H1 (cell line): ENCODE measurements around the gene HDC. TPM values are rescaled to one million over a fixed set of nuclear protein-coding genes. Genes with fewer than 3 reads are reported as not detected.

Experiments used
- CTCF ChIA-PET: fragments of 300-600 bp; sonication (Branson Sonifier 250); formaldehyde crosslinking; loops from one replicate; lab custom pipeline; 2021; ENCODE audit not compliant: partially characterized antibody; lab: Charles Lee
- POLR2A ChIA-PET: fragments of 300-600 bp; sonication (Branson Sonifier 250); formaldehyde crosslinking; loops from one replicate; lab custom pipeline; 2021; ENCODE audit warnings: inconsistent platforms; ENCODE audit not compliant: partially characterized antibody; lab: Charles Lee
- DNase-seq, 2 experiments: peaks; one replicate each; pipeline versions ENCODE4 v3.0.0 to v3.0.0-alpha.2; 2010 to 2022; ENCODE audit warnings: low spot score in 2 of 2, low read depth in 1 of 2, mixed read lengths in 1 of 2
- FAIRE-seq: peaks from 2 replicates; lab custom pipeline; 2011; peaks lifted over from hg19 to GRCh38; lab: Jason Lieb, UNC
- H2AFZ ChIP-seq: 2 replicates; pipeline ENCODE4 v1.8.1; 2012; ENCODE audit warnings: low read length, inconsistent platforms
- H2AK5ac ChIP-seq: 2 replicates; pipeline ENCODE4 v1.6.1; 2013; ENCODE audit warnings: low read depth, low read length
- H2BK120ac ChIP-seq: replicated peaks from 2 replicates; pipeline ENCODE3; 2013; ENCODE audit warnings: low read depth, low read length, inconsistent platforms
- H2BK12ac ChIP-seq: 2 replicates; pipeline ENCODE4 v1.6.1; 2013; ENCODE audit warnings: low read depth, low read length
- H2BK15ac ChIP-seq: 2 replicates; pipeline ENCODE4 v1.6.1; 2013; ENCODE audit warnings: low read length
- H2BK20ac ChIP-seq: 2 replicates; pipeline ENCODE4 v1.6.1; 2013; ENCODE audit warnings: low read length
- H2BK5ac ChIP-seq: 2 replicates; pipeline ENCODE4 v1.6.1; 2013; ENCODE audit warnings: low read depth, low read length
- H3K14ac ChIP-seq: 2 replicates; pipeline ENCODE4 v1.6.1; 2013; ENCODE audit warnings: inconsistent platforms; ENCODE audit not compliant: insufficient read length
- H3K18ac ChIP-seq: 2 replicates; pipeline ENCODE4 v1.6.1; 2013; ENCODE audit warnings: low read length; ENCODE audit errors: extremely low read depth
- H3K23ac ChIP-seq: 2 replicates; pipeline ENCODE4 v1.6.1; 2013; ENCODE audit warnings: inconsistent platforms; ENCODE audit not compliant: insufficient read length
- H3K23me2 ChIP-seq: 2 replicates; pipeline ENCODE4 v1.6.1; 2013; ENCODE audit warnings: low read depth, low read length
- H3K27ac ChIP-seq: 2 replicates; pipeline ENCODE4 v1.6.1; 2011; ENCODE audit warnings: low read depth, low read length, inconsistent platforms
- H3K27me3 ChIP-seq, 4 experiments: replicated peaks in 1 of 4; 1 replicate in 1 of 4; 2 replicates in 3 of 4; pipeline versions ENCODE4 v1.6.1 to v1.8.1; 2011 to 2013; ENCODE audit warnings: low read length in 3 of 4, mild to moderate bottlenecking in 3 of 4, inconsistent platforms in 2 of 4, mixed read lengths in 2 of 4, moderate library complexity in 1 of 4; ENCODE audit not compliant: control insufficient read depth in 3 of 4, insufficient read depth in 3 of 4; ENCODE audit errors: extremely low read depth in 1 of 4
- H3K36me3 ChIP-seq, 4 experiments: 2 replicates each; pipeline versions ENCODE4 v1.6.1 to v1.8.1; 2011 to 2013; ENCODE audit warnings: mild to moderate bottlenecking in 4 of 4, low read length in 3 of 4, moderate library complexity in 2 of 4, control low read depth in 1 of 4, inconsistent platforms in 1 of 4; ENCODE audit not compliant: insufficient read depth in 4 of 4, control insufficient read depth in 2 of 4
- H3K4ac ChIP-seq: replicated peaks from 2 replicates; pipeline ENCODE3; 2013; ENCODE audit warnings: low read length, low read depth, mixed read lengths, inconsistent platforms; ENCODE audit not compliant: insufficient read length
- H3K4me1 ChIP-seq, 4 experiments: replicated peaks in 1 of 4; 1 replicate in 1 of 4; 2 replicates in 3 of 4; pipeline versions ENCODE4 v1.6.1 to v1.8.1; 2011 to 2013; ENCODE audit warnings: low read length in 3 of 4, inconsistent platforms in 2 of 4, mixed read lengths in 1 of 4; ENCODE audit not compliant: insufficient read depth in 4 of 4, control insufficient read depth in 3 of 4
- H3K4me2 ChIP-seq, 2 experiments: 2 replicates each; pipeline versions ENCODE4 v1.6.1 to v1.8.1; 2011 to 2013; ENCODE audit warnings: low read depth in 2 of 2, low read length in 2 of 2, control low read depth in 1 of 2, inconsistent platforms in 1 of 2, mild to moderate bottlenecking in 1 of 2; ENCODE audit not compliant: insufficient read depth in 1 of 2
- H3K4me3 ChIP-seq, 4 experiments: fragments of 200-600, 300-600 bp in 1 of 4; sonication (generic), shearing (Covaris generic), sonication (Bioruptor Twin) in 1 of 4; 2 replicates each; pipeline versions ENCODE4 v1.5.1 to v1.8.1; 2011 to 2016; ENCODE audit warnings: low read length in 4 of 4, low read depth in 3 of 4, control low read depth in 2 of 4, inconsistent platforms in 2 of 4, mild to moderate bottlenecking in 2 of 4, mixed read lengths in 1 of 4, moderate library complexity in 1 of 4; ENCODE audit not compliant: insufficient read depth in 2 of 4; ENCODE audit errors: extremely low read depth in 1 of 4
- H3K56ac ChIP-seq: replicated peaks from 2 replicates; pipeline ENCODE3; 2013; ENCODE audit warnings: low read depth, mild to moderate bottlenecking, mixed read lengths, low read length, inconsistent platforms; ENCODE audit not compliant: insufficient read length
- H3K79me1 ChIP-seq: 2 replicates; pipeline ENCODE4 v1.6.1; 2013; ENCODE audit warnings: low read depth, low read length, control low read depth
- H3K79me2 ChIP-seq, 2 experiments: 2 replicates each; pipeline versions ENCODE4 v1.6.1 to v1.8.1; 2012 to 2013; ENCODE audit warnings: low read length in 2 of 2, mild to moderate bottlenecking in 2 of 2, inconsistent platforms in 1 of 2; ENCODE audit not compliant: insufficient read depth in 2 of 2, control insufficient read depth in 1 of 2
- H3K9ac ChIP-seq, 4 experiments: replicated peaks in 1 of 4; 1 replicate in 1 of 4; 2 replicates in 3 of 4; pipeline versions ENCODE4 v1.6.1 to v1.8.1; 2011 to 2013; ENCODE audit warnings: low read depth in 3 of 4, low read length in 3 of 4, control low read depth in 2 of 4, mild to moderate bottlenecking in 2 of 4, moderate library complexity in 2 of 4, inconsistent platforms in 1 of 4; ENCODE audit errors: extremely low read depth in 1 of 4
- H3K9me3 ChIP-seq, 2 experiments: 2 replicates each; pipeline versions ENCODE4 v1.6.1 to v1.8.1; 2012 to 2013; ENCODE audit warnings: mild to moderate bottlenecking in 2 of 2, moderate library complexity in 2 of 2, control low read depth in 1 of 2, inconsistent platforms in 1 of 2, low read depth in 1 of 2, low read length in 1 of 2, mixed read lengths in 1 of 2; ENCODE audit not compliant: insufficient read depth in 2 of 2
- H4K20me1 ChIP-seq, 2 experiments: replicated peaks in 1 of 2; 2 replicates each; pipeline versions ENCODE3 to v1.8.1; 2011 to 2013; ENCODE audit warnings: inconsistent platforms in 2 of 2, low read length in 2 of 2, mild to moderate bottlenecking in 1 of 2; ENCODE audit not compliant: insufficient read depth in 2 of 2, control insufficient read depth in 1 of 2
- H4K5ac ChIP-seq: 2 replicates; pipeline ENCODE4 v1.6.1; 2013; ENCODE audit warnings: low read length, low read depth, mixed read lengths, inconsistent platforms; ENCODE audit not compliant: insufficient read length
- H4K8ac ChIP-seq: 2 replicates; pipeline ENCODE4 v1.8.0; 2013; ENCODE audit warnings: mild to moderate bottlenecking, moderate library complexity, low read length, inconsistent platforms; ENCODE audit not compliant: insufficient read depth; ENCODE audit errors: extremely low read depth
- H4K91ac ChIP-seq: replicated peaks from 2 replicates; pipeline ENCODE3; 2013; ENCODE audit warnings: low read length, mixed read lengths, inconsistent platforms; ENCODE audit not compliant: insufficient read length
- EZH2 ChIP-seq: fragments of 200-600 bp; sonication (generic); IDR thresholded peaks from 2 replicates; pipeline ENCODE4 v1.7.1; 2012; ENCODE audit warnings: low read depth, mild to moderate bottlenecking, moderate library complexity, low read length, inconsistent platforms; ENCODE audit not compliant: severe bottlenecking
- FOSL1 ChIP-seq: IDR thresholded peaks from 2 replicates; pipeline ENCODE4 v1.6.1; 2011; ENCODE audit warnings: mild to moderate bottlenecking, low read depth, low read length, moderate library complexity; ENCODE audit not compliant: insufficient read depth
- GTF2F1 ChIP-seq: IDR thresholded peaks from 2 replicates; pipeline ENCODE4 v1.6.1; 2012; ENCODE audit warnings: low read depth, low read length, improper control_type of control experiment, borderline replicate concordance
- RNF2 ChIP-seq: fragments of 200-900, 300-1000 bp; sonication (generic); IDR thresholded peaks from 2 replicates; pipeline ENCODE4 v1.7.1; 2016; ENCODE audit warnings: borderline replicate concordance, low read depth, mild to moderate bottlenecking, antibody characterized with exemption, low read length; ENCODE audit not compliant: poor library complexity, severe bottlenecking; ENCODE audit errors: missing control alignments
- SIN3A ChIP-seq, 2 experiments: IDR thresholded peaks in 1 of 2; conservative IDR thresholded peaks in 1 of 2; 2 replicates each; pipeline ENCODE4 v1.6.1; 2011 to 2012; ENCODE audit warnings: low read length in 2 of 2, improper control_type of control experiment in 1 of 2, low read depth in 1 of 2, mild to moderate bottlenecking in 1 of 2
- TAF7 ChIP-seq: optimal IDR thresholded peaks from 2 replicates; pipeline ENCODE3; 2011; ENCODE audit warnings: low read depth, mild to moderate bottlenecking, inconsistent platforms, low read length, moderate library complexity, borderline replicate concordance
- WGBS, 2 experiments: shearing (Covaris generic) in 1 of 2; methylation state at CpG; one replicate each; pipeline versions ENCODE4 v1.1.6 to v1.1.7; 2013 to 2015; ENCODE audit warnings: low lambda C conversion rate in 2 of 2, mixed read lengths in 2 of 2, inconsistent platforms in 1 of 2, low coverage in 1 of 2, missing lambda C conversion rate in 1 of 2; ENCODE audit not compliant: insufficient replicate concordance in 2 of 2, insufficient coverage in 1 of 2, insufficient read length in 1 of 2; ENCODE audit errors: extremely low coverage in 1 of 2, missing lambda C conversion rate in 1 of 2; 5-methylcytosine and 5-hydroxymethylcytosine counted together
- polyA plus RNA-seq, 7 experiments: library from polyadenylated mRNA; depleted of rRNA in 3 of 7; stranded (reverse) in 5 of 7; unstranded in 2 of 7; fragments of >200 nt in 5 of 7; fragments of 200-250 nt in 2 of 7; gene quantifications; 1 replicate in 5 of 7; 2 replicates in 1 of 7; 4 replicates in 1 of 7; pipeline versions ENCODE4 v1.2.1 to v1.2.3, GENCODE V29; 2011 to 2013; ENCODE audit warnings: missing spikeins in 2 of 7, mixed read lengths in 2 of 7
- total RNA-seq: library from RNA; stranded (reverse); fragmentation: NEBNext Ultra II Directional; extraction: Animal tissue kit (Norgen Biotek cat#: 25700); gene quantifications from 2 replicates; pipeline ENCODE4 v1.2.1, GENCODE V29; 2021
- TF ChIP-seq, protein P1 (sequence below): IDR thresholded peaks from 2 replicates; pipeline ENCODE4 v1.6.1; 2011; ENCODE audit warnings: low read length, improper control_type of control experiment

HDC gene
- total and polyA plus RNA-seq, 2 of the 8 experiments (the other 6 are each of a cell fraction or from before 2014, with no cell fraction given): 0.20 to 0.22 TPM

DNA sequence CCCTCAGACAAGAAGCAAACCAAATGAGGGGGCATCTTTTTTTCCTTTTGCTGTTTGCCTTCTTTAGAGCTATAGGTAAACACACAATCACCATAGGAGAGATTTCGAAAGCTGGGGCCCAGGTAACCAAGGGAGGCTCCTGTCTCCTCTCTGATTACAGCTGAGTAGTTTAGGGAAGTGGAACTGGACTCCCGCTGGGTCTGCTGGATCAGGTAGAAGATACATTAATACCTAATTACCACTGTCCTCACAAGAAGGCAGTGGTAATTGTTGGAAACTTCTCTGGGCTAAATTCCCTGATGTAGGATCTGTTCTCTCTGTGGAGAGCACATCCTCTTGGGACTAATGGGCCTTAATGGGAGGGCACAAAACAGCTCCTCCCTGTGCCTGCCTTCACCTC is 32.7 kb downstream of the HDC start:
- H2BK12ac ChIP-seq: no peak overlapping the region
- H4K91ac ChIP-seq: no peak overlapping the region
- no peaks in the 10 kb centered on the region for H3K9me3 ChIP-seq
- H3K23me2 ChIP-seq: no peaks in the 10 kb centered on the region
- no peak overlapping the region for H3K27ac ChIP-seq
- no peak for FAIRE-seq
- H3K4ac ChIP-seq: no peak overlapping the region
- ChIA-PET POLR2A (interaction anchor here (0.7 kb wide), 1 partner anchor 44 kb away, joined by 3 read pairs; no protein-coding TSS in a partner anchor), CTCF (interaction anchor here (1.1 to 1.6 kb wide), 4 partner anchors 8 to 178 kb away, joined by 3 to 4 read pairs (median 4); no protein-coding TSS in a partner anchor)
- no peak overlapping the region for H3K14ac ChIP-seq
- H2BK20ac ChIP-seq: no peak overlapping the region
- H4K5ac ChIP-seq: no peak overlapping the region
- no peak overlapping the region for H3K4me2 ChIP-seq
- no peak overlapping the region for H4K8ac ChIP-seq
- H2BK15ac ChIP-seq: no peak overlapping the region
- TF ChIP-seq GTF2F1: no peak
- no peak for TF ChIP-seq FOSL1
- no peak for TF ChIP-seq SIN3A (conservative IDR thresholded peaks at IDR 0.05 in 1 of 2, IDR thresholded peaks at IDR 0.05 in 1 of 2; ENCODE audit: low read depth in 1 of 2, low read length in 2 of 2)
- TF ChIP-seq TAF7: no peak
- TF ChIP-seq RNF2: no peak
- TF ChIP-seq EZH2: no peak
- TF ChIP-seq, protein P1, sequence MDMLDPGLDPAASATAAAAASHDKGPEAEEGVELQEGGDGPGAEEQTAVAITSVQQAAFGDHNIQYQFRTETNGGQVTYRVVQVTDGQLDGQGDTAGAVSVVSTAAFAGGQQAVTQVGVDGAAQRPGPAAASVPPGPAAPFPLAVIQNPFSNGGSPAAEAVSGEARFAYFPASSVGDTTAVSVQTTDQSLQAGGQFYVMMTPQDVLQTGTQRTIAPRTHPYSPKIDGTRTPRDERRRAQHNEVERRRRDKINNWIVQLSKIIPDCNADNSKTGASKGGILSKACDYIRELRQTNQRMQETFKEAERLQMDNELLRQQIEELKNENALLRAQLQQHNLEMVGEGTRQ: no peak
- TF ChIP-seq, all 59 proteins: peak for 0
- Histone ChIP-seq H4K20me1 (no peaks in the 10 kb centered on the region), H2AK5ac (no peak overlapping the region), H3K36me3 (no peaks in the 10 kb centered on the region; a peak in 1 of 8 replicates), H2BK5ac (no peak overlapping the region), H3K23ac (no peak overlapping the region), H3K79me1 (no peaks in the 10 kb centered on the region), H3K4me3 (no peak overlapping the region), H3K56ac (no peak overlapping the region), H3K18ac (no peak overlapping the region), H2AFZ (no peak overlapping the region), H3K4me1 (no peaks in the 10 kb centered on the region), H2BK120ac (no peak overlapping the region), H3K79me2 (no peaks in the 10 kb centered on the region), H3K9ac (no peak overlapping the region), H3K27me3 (no peaks in the 10 kb centered on the region)
- no peak for DNase-seq
- 86% methylated on average over 2 of the region's 2 CpGs; no CpG with 5 or more reads in 1 of the 2 experiments for WGBS, 2 experiments
